SK-N-MC (cell line): ENCODE results near the gene DBF4.
"Not testable (repeated sequence)": the region's sequence is repeated elsewhere in the genome, so short reads cannot be mapped to it uniquely, and the experiment has no call there.

Source experiments
- DNase-seq: peaks from one replicate; pipeline ENCODE4 v3.0.0-alpha.2; 2011; ENCODE audit warnings: low read depth, low spot score
- H3K27ac ChIP-seq: fragments of 200-600 bp; sonication (generic); 2 replicates; pipeline ENCODE4 v1.5.1; 2016; ENCODE audit warnings: mixed run types
- H3K36me3 ChIP-seq: fragments of 200-600 bp; sonication (generic); 2 replicates; pipeline ENCODE4 v1.6.1; 2017; ENCODE audit warnings: antibody characterized with exemption, low read length, mixed read lengths; ENCODE audit not compliant: insufficient read depth
- H3K4me3 ChIP-seq: fragments of 200-600 bp; sonication (generic); 2 replicates; pipeline ENCODE4 v1.5.1; 2016
- H3K9ac ChIP-seq: fragments of 200-600 bp; sonication (generic); 2 replicates; pipeline ENCODE4 v1.8.0; 2017; ENCODE audit warnings: mixed run types, mixed read lengths; ENCODE audit not compliant: insufficient read length
- H3K9me3 ChIP-seq: fragments of 200-600 bp; sonication (generic); 2 replicates; pipeline ENCODE4 v1.6.1; 2017; ENCODE audit warnings: low read depth, mild to moderate bottlenecking, antibody characterized with exemption, low read length, moderate library complexity, mixed read lengths
- EZH2 ChIP-seq: fragments of 200-600 bp; sonication (generic); IDR thresholded peaks from one replicate; pipeline ENCODE4 v1.6.1; 2017; ENCODE audit warnings: antibody characterized with exemption
- FOXP2 ChIP-seq: optimal IDR thresholded peaks from 2 replicates; pipeline ENCODE3; 2011; ENCODE audit warnings: mild to moderate bottlenecking, moderate library complexity; ENCODE audit not compliant: insufficient read depth; ENCODE audit errors: extremely low read length, control extremely low read depth
- POLR2AphosphoS5 ChIP-seq: IDR thresholded peaks from 2 replicates; pipeline ENCODE4 v1.6.1; 2012; ENCODE audit warnings: mild to moderate bottlenecking, low read depth, low read length, borderline replicate concordance

DBF4 gene

DNA sequence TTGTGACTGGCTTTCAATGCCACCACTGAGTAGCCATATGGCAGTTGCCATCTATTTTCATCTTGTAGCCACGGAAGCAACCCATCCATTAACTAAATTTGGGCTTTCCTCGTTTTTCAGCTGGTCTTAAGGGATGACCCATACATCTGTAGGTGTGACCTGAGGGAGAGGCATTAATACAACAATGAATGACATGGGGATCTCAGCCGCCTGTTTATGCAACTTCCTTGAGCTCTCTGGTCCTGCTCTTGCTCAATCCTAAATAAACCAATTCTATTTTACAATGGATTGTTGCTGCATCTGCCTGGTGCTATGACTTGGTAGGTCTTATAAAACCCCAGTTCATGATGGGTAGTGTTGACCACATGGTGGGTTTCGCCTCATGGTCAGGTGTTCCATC lies 35.8 kb downstream of the DBF4 start:
- Histone ChIP-seq H3K9me3 (no peaks in the 10 kb centered on the region), H3K9ac (no peak overlapping the region), H3K27ac (no peak overlapping the region), H3K36me3 (peaks cover 19% of the 10 kb centered on the region), H3K4me3 (no peak overlapping the region)
- TF ChIP-seq FOXP2 (no peak), EZH2 (no peak), POLR2AphosphoS5 (no peak; the same call in 1 of the 2 replicates)
- DNase-seq = no peak

DNA sequence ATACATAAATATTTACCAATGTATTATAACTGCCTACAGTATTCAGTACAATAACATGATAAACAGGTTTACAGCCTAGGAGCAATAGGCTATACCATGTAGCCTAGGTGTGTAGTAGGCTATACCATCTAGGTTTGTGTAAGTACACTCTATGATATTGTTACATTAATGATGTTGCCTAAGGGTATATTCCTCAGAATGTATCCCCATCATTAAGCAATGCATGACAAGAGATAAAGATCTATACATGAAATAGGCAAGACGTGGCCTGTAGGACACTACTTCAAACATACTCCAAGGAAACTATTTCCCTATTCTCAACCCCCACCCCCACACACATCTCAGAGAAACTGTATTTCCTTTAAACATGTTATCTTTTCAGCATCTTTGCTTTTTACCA lies 42.4 kb downstream of the DBF4 start:
- no peak for TF ChIP-seq FOXP2
- no peak for TF ChIP-seq EZH2
- TF ChIP-seq POLR2AphosphoS5 = no peak
- no peak overlapping the region for H3K27ac ChIP-seq
- H3K9ac ChIP-seq = no peak overlapping the region

DNA sequence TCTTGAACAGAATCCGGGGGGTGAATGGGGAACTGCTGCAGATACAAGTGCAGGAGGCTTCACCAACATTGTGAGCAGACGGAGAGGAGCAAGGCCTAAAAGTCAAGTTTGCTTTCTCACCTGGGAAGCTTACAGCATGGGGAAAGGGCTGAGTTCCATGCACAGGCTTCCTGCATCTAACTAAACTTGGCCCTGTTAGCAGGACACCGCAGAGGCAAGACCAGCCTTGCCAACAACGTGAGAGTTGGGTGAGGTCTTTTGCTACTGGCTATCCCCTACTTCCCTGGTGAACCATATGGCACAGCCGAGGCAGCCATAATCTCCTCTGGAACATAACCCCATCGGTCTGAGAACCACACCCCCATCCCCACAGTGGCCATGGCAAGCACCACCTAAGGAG lies 43.6 kb downstream of the DBF4 start:
- H3K9me3 ChIP-seq = no peaks in the 10 kb centered on the region
- DNase-seq = no peak
- H3K9ac ChIP-seq = no peak overlapping the region
- no peak overlapping the region for H3K4me3 ChIP-seq
- TF ChIP-seq FOXP2 (no peak), EZH2 (no peak), POLR2AphosphoS5 (no peak)
- H3K27ac ChIP-seq = no peak overlapping the region
- H3K36me3 ChIP-seq = no peaks in the 10 kb centered on the region

More for the DNA sequence above, 42.4 kb downstream of the DBF4 start:
- H3K9me3 ChIP-seq = no peaks in the 10 kb centered on the region
- H3K36me3 ChIP-seq = no peaks in the 10 kb centered on the region
- H3K4me3 ChIP-seq = no peak overlapping the region
- DNase-seq = no peak

- no peak overlapping the region for H3K9ac ChIP-seq
- no peaks in the 10 kb centered on the region for H3K36me3 ChIP-seq
- H3K27ac ChIP-seq = no peak overlapping the region
- TF ChIP-seq FOXP2 (no peak), EZH2 (no peak), POLR2AphosphoS5 (no peak)
- no peaks in the 10 kb centered on the region for H3K9me3 ChIP-seq
- DNase-seq = no peak
- H3K4me3 ChIP-seq = no peak overlapping the region
Observed at GRCh38 chr7:87920578-87920977, 44.3 kb downstream of the DBF4 start.

- H3K4me3 ChIP-seq, DNase-seq, H3K9ac ChIP-seq, H3K27ac ChIP-seq, H3K36me3 ChIP-seq, H3K9me3 ChIP-seq: not testable (repeated sequence)
Observed at GRCh38 chr7:87922759-87923395, 46.6 kb downstream of the DBF4 start.

DNA sequence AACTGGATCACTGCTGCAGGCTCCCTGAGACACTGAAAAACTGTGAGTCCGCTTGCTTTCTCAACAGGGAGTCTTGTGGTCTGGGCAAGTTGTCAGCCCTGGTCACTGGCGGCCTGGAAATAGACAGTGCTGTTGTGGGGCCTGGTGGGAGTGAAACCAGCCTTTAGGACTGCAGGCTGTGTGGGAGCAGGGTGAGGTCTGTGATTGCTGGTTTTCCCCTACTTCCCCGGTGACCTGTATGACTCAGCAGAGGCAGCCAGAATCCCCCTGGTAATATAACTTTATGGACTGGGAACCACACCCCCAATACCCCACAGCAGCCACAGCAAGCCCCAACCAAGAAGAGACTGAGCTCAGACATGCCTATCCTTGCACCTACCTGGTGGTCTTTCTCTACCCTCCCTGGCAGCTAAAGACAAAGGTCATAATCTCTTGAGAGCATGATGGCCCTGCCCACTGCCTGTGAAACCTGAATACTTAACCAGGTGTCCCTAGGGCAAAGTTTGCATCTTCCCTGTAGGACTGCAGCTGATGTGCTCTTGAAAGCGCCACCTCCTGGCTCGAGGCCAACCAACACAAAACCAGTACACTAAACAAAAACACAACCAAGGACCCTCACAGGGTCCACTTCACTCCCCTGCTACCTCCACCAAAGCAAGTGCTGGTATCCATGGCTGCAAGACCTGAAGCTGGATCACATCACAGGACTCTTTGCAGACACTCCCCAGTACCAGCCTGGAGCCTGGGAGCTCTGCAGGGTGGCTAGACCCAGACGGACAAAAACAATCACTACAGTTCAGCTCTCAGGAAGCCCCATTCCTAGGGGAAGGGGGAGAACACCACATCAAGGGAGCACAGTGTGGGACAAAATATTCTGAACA lies 50.5 kb downstream of the DBF4 start:
- DNase-seq = no peak
- H3K9me3 ChIP-seq = no peaks in the 10 kb centered on the region
- H3K27ac ChIP-seq = no peak overlapping the region

GRCh38 chr7:87933605-87933952 lies 57.3 kb downstream of the DBF4 start:
- Histone ChIP-seq H3K36me3 (peaks cover 4% of the 10 kb centered on the region; the same call in 1 of the 2 replicates), H3K9me3 (no peaks in the 10 kb centered on the region), H3K9ac (peak overlapping the region; percentile 62), H3K4me3 (peak overlapping the region; percentile 97), H3K27ac (no peak overlapping the region)
- DNase-seq = peak; percentile 3
- no peak for TF ChIP-seq POLR2AphosphoS5
- TF ChIP-seq EZH2 = no peak
- TF ChIP-seq FOXP2 = no peak

More for the DNA sequence above, 50.5 kb downstream of the DBF4 start:
- TF ChIP-seq POLR2AphosphoS5 (no peak), EZH2 (no peak), FOXP2 (no peak)
- Histone ChIP-seq H3K36me3 (no peaks in the 10 kb centered on the region), H3K9ac (no peak overlapping the region), H3K4me3 (no peak overlapping the region)

GRCh38 chr7:87933953-87934698 lies 57.8 kb downstream of the DBF4 start, which contains the start of gene ADAM22:
TSS of gene ADAM22 (plus strand) at chr7:87934251. CDS start at chr7:87934466, 215 bp downstream.
- Histone ChIP-seq H3K9ac (peak within 1 kb of the TSS; percentile 71), H3K36me3 (peaks cover 7% of the 10 kb centered on the region), H3K9me3 (no peaks in the 10 kb centered on the region), H3K27ac (no peak within 1 kb of the TSS), H3K4me3 (peak within 1 kb of the TSS; percentile 97)
- peak; percentile 80 for TF ChIP-seq POLR2AphosphoS5
- TF ChIP-seq EZH2 = no peak
- TF ChIP-seq FOXP2 = no peak
- DNase-seq = peak; percentile 26
